ENCODE results near the gene NEU1. TPM values are rescaled to one million over a fixed set of nuclear protein-coding genes. Genes with fewer than 3 reads are reported as not detected.
A peak's percentile ranks its signal among the peaks of the same experiment; 100 is the strongest.
"Not testable (repeated sequence)": the region's sequence is repeated elsewhere in the genome, so short reads cannot be mapped to it uniquely, and the experiment has no call there.

NEU1 gene
- total RNA-seq, 1 experiment from 2014 or later, result 56.2 TPM

- H3K27me3 ChIP-seq (ENCODE audit: control insufficient read depth, insufficient read depth, low read length), result no peaks in the 10 kb centered on the region
- DNase-seq, result no peak
- H3K4me3 ChIP-seq (ENCODE audit: insufficient read depth, low read depth, low read length), result peak overlapping the region; percentile 32
- peaks cover 2% of the 10 kb centered on the region for H3K36me3 ChIP-seq (replicated peaks; ENCODE audit: control insufficient read depth, insufficient read depth, low read length)
Observed at GRCh38 chr6:31830886-31831335, 31.7 kb downstream of the NEU1 start.

- DNase-seq, result peak; percentile 57
- no peaks in the 10 kb centered on the region for H3K27me3 ChIP-seq (ENCODE audit: control insufficient read depth, insufficient read depth, low read length)
- peak overlapping the region; percentile 32 for H3K4me3 ChIP-seq (ENCODE audit: insufficient read depth, low read depth, low read length)
- no peaks in the 10 kb centered on the region for H3K36me3 ChIP-seq (replicated peaks; ENCODE audit: control insufficient read depth, insufficient read depth, low read length)
Observed at GRCh38 chr6:31829633-31830283, 32.9 kb downstream of the NEU1 start.

GRCh38 chr6:31827286-31828079 lies 35.1 kb downstream of the NEU1 start, which contains the start of gene HSPA1B:
HSPA1B (plus strand) TSS chr6:31827738; CDS start chr6:31827951, 213 bp downstream.
- no peaks in the 10 kb centered on the region for H3K27me3 ChIP-seq (ENCODE audit: control insufficient read depth, insufficient read depth, low read length)
- peak within 1 kb of the TSS; percentile 67 for H3K4me3 ChIP-seq (ENCODE audit: insufficient read depth, low read depth, low read length)
- peak; percentile 99 for DNase-seq
- H3K36me3 ChIP-seq (replicated peaks; ENCODE audit: control insufficient read depth, insufficient read depth, low read length), result no peaks in the 10 kb centered on the region

GRCh38 chr6:31826793-31827285 lies 35.8 kb downstream of the NEU1 start:
- Histone ChIP-seq H3K27me3 (ENCODE audit: control insufficient read depth, insufficient read depth, low read length) (no peaks in the 10 kb centered on the region), H3K4me3 (ENCODE audit: insufficient read depth, low read depth, low read length) (peak overlapping the region; percentile 28), H3K36me3 (replicated peaks; ENCODE audit: control insufficient read depth, insufficient read depth, low read length) (no peaks in the 10 kb centered on the region)
- DNase-seq, result peak; percentile 77

- Histone ChIP-seq H3K36me3 (replicated peaks; ENCODE audit: control insufficient read depth, insufficient read depth, low read length) (no peaks in the 10 kb centered on the region), H3K4me3 (ENCODE audit: insufficient read depth, low read depth, low read length) (no peak overlapping the region), H3K27me3 (ENCODE audit: control insufficient read depth, insufficient read depth, low read length) (no peaks in the 10 kb centered on the region)
- DNase-seq, result no peak
Observed at GRCh38 chr6:31825553-31825952, 37.1 kb downstream of the NEU1 start.

GRCh38 chr6:31823592-31824196 lies 38.9 kb downstream of the NEU1 start:
- H3K36me3 ChIP-seq (replicated peaks; ENCODE audit: control insufficient read depth, insufficient read depth, low read length); H3K4me3 ChIP-seq (ENCODE audit: insufficient read depth, low read depth, low read length); H3K27me3 ChIP-seq (ENCODE audit: control insufficient read depth, insufficient read depth, low read length); DNase-seq: not testable (repeated sequence)

GRCh38 chr6:31822036-31822821 lies 40.4 kb downstream of the NEU1 start:
- no peaks in the 10 kb centered on the region for H3K36me3 ChIP-seq (replicated peaks; ENCODE audit: control insufficient read depth, insufficient read depth, low read length)
- H3K4me3 ChIP-seq (ENCODE audit: insufficient read depth, low read depth, low read length), result peak overlapping the region; percentile 67
- peak; percentile 90 for DNase-seq
- H3K27me3 ChIP-seq (ENCODE audit: control insufficient read depth, insufficient read depth, low read length), result no peaks in the 10 kb centered on the region

- Histone ChIP-seq H3K27me3 (ENCODE audit: control insufficient read depth, insufficient read depth, low read length) (no peaks in the 10 kb centered on the region), H3K4me3 (ENCODE audit: insufficient read depth, low read depth, low read length) (peak overlapping the region; percentile 67), H3K36me3 (replicated peaks; ENCODE audit: control insufficient read depth, insufficient read depth, low read length) (no peaks in the 10 kb centered on the region)
- peak; percentile 86 for DNase-seq
Observed at GRCh38 chr6:31821301-31822035, 41.2 kb downstream of the NEU1 start.

GRCh38 chr6:31820399-31820798 lies 42.2 kb downstream of the NEU1 start:
- H3K4me3 ChIP-seq (ENCODE audit: insufficient read depth, low read depth, low read length); DNase-seq; H3K27me3 ChIP-seq (ENCODE audit: control insufficient read depth, insufficient read depth, low read length); H3K36me3 ChIP-seq (replicated peaks; ENCODE audit: control insufficient read depth, insufficient read depth, low read length): not testable (repeated sequence)

- no peak for DNase-seq
- no peaks in the 10 kb centered on the region for H3K36me3 ChIP-seq (replicated peaks; ENCODE audit: control insufficient read depth, insufficient read depth, low read length)
- no peak overlapping the region for H3K4me3 ChIP-seq (ENCODE audit: insufficient read depth, low read depth, low read length)
Observed at GRCh38 chr6:31819871-31820299, 42.7 kb downstream of the NEU1 start.

GRCh38 chr6:31817929-31818511 lies 44.6 kb downstream of the NEU1 start:
- DNase-seq; H3K27me3 ChIP-seq (ENCODE audit: control insufficient read depth, insufficient read depth, low read length): not testable (repeated sequence)
- H3K4me3 ChIP-seq (ENCODE audit: insufficient read depth, low read depth, low read length), result peak overlapping the region; percentile 3; the same call in 1 of the 2 replicates

More at GRCh38 chr6:31819871-31820299, 42.7 kb downstream of the NEU1 start:
- H3K27me3 ChIP-seq (ENCODE audit: control insufficient read depth, insufficient read depth, low read length), result no peaks in the 10 kb centered on the region

GRCh38 chr6:31817133-31817928 lies 45.3 kb downstream of the NEU1 start:
- not testable (repeated sequence) for H3K27me3 ChIP-seq (ENCODE audit: control insufficient read depth, insufficient read depth, low read length); H3K4me3 ChIP-seq (ENCODE audit: insufficient read depth, low read depth, low read length); H3K36me3 ChIP-seq (replicated peaks; ENCODE audit: control insufficient read depth, insufficient read depth, low read length); DNase-seq

More at GRCh38 chr6:31817929-31818511, 44.6 kb downstream of the NEU1 start:
- not testable (repeated sequence) for H3K36me3 ChIP-seq (replicated peaks; ENCODE audit: control insufficient read depth, insufficient read depth, low read length)

Data from H7 (cell line).